ENCODE data around the gene RGS18. TPM values are rescaled to one million over a fixed set of nuclear protein-coding genes. Genes with fewer than 3 reads are reported as not detected.

The RGS18 gene
- not detected in 2 replicates for total RNA-seq (2014; rRNA removed; shearing (Covaris generic))

DNA sequence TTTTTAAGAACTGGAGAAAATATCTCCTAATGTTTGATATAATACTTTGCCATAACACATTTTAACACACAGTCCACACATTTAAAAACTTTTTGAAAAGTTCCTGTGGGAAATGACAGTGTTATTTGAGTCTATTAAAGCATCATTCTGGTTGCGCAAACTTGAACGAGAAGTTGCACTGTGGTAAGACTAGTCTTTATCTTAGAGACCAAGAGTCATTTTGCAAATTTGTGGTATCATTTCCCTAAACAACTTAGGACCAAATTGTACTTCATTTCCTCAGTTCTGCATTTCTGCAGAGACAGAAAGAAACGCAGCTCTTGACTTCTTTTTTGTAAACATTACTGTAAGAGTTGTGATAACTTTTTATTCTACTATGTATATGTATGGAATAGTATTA, at the start of gene RGS18:
Gene RGS18, plus strand, starts transcription at position 282 of the 400 bp plus-strand sequence. CDS start 176 bp downstream, outside the sequence.

Other genes with a start within 250 kb of the RGS18 start
- gene RGS21, start 158.5 kb downstream of the RGS18 start, total RNA-seq (2014; rRNA removed; shearing (Covaris generic)): not detected in 2 replicates

Data from A375 (cell line).